ENCODE data around the gene ASB15. TPM values are rescaled to one million over a fixed set of nuclear protein-coding genes. Genes with fewer than 3 reads are reported as not detected.

Gene ASB15
- total and polyA plus RNA-seq, 2 of the 4 experiments (the other 2 are of a cell fraction) = not detected

DNA sequence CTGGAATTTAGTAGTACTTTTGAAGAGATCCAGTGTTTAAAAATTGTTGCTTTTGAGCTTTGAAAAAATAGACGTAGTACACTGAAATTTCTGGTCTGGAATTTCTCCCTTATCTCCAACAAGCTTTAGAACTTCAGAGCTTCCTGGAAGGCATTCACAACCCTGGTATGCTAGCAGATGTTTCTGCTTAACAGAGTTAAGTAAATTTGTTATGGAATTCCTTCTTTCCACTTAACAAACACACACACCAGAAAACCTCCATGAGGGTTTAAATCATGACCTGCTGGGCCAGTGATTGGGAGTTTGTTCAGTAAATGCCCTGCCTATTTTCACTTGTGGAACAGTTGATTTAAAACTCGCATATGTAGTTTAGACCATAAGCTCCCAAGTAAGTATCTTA lies 13.7 kb downstream of the ASB15 start:
- Histone ChIP-seq H3K4me2 (ENCODE audit: low read depth, low read length) (no peak overlapping the region; the same call in 1 of the 2 replicates), H2AFZ (replicated peaks; ENCODE audit: low read length, poor library complexity) (no peak overlapping the region), H2BK5ac (ENCODE audit: low read depth, low read length, poor library complexity, severe bottlenecking) (peak overlapping the region; percentile 13), H3K9me3 (ENCODE audit: control insufficient read depth, insufficient read depth, low read length) (no peaks in the 10 kb centered on the region), H3K4me1 (ENCODE audit: control insufficient read depth, insufficient read depth, low read length) (0 out of 2 replicates have a peak, but pooled peaks cover 2% of the 10 kb centered on the region), H4K20me1 (ENCODE audit: insufficient read depth, low read length) (no peaks in the 10 kb centered on the region), H3K18ac (ENCODE audit: low read depth, low read length) (no peak overlapping the region), H3K4ac (ENCODE audit: low read depth, low read length) (no peak overlapping the region), H2BK20ac (ENCODE audit: low read depth, low read length) (no peak overlapping the region), H2AK5ac (ENCODE audit: low read depth, low read length) (no peak overlapping the region), H3K23ac (ENCODE audit: low read depth, low read length) (no peak overlapping the region), H3K4me3 (ENCODE audit: insufficient read depth, low read depth, low read length) (no peak overlapping the region), H4K8ac (ENCODE audit: low read depth in 2 of 2, low read length in 2 of 2) (no peak overlapping the region), H3K79me1 (ENCODE audit: low read depth in 1 of 2, low read length in 2 of 2) (no peaks in the 10 kb centered on the region), H3K27ac (ENCODE audit: insufficient read depth, low read length) (no peak overlapping the region), H3K56ac (ENCODE audit: extremely low read depth, insufficient read depth, low read length) (no peak overlapping the region), H4K5ac (ENCODE audit: low read depth, low read length) (no peak overlapping the region), H2BK15ac (ENCODE audit: low read depth, low read length) (no peak overlapping the region), H3K9me1 (ENCODE audit: insufficient read depth, low read length) (no peaks in the 10 kb centered on the region), H3K14ac (replicated peaks; ENCODE audit: low read depth, low read length) (no peak overlapping the region), H3K9ac (ENCODE audit: low read depth, low read length) (no peak overlapping the region), H4K91ac (ENCODE audit: insufficient read depth, low read depth, low read length) (no peak overlapping the region), H3K36me3 (ENCODE audit: control insufficient read depth, insufficient read depth, low read length) (no peaks in the 10 kb centered on the region), H3K27me3 (ENCODE audit: control insufficient read depth, insufficient read depth, low read length) (peaks cover 3% of the 10 kb centered on the region; the same call in 1 of the 2 replicates), H2BK120ac (ENCODE audit: low read depth, low read length) (no peak overlapping the region), H2AK9ac (replicated peaks; ENCODE audit: low read depth, low read length, poor library complexity) (no peak overlapping the region)
- no TSS peak for BruUV-seq (replicated peaks)
- WGBS, 2 experiments (ENCODE audit: extremely low coverage in 2 of 2, insufficient read length in 1 of 2) = no CpG with 5 or more reads among the region's 2 CpGs
- ChIA-PET CTCF (interaction anchor here (1.1 to 1.9 kb wide), 3 partner anchors 9 to 257 kb away, joined by 3 to 5 read pairs (median 3); no protein-coding TSS in a partner anchor), POLR2A (ENCODE audit: unreplicated experiment) (no interaction called here)
- intact Hi-C loops (cut with micrococcal nuclease) = no loop called here
- dilution Hi-C loops (cut with HindIII; ENCODE audit: low sequenced_read_pairs, unreplicated experiment) = no loop called here
- in situ Hi-C loops (cut with MboI; ENCODE audit: low sequenced_read_pairs) = no loop called here
- TF ChIP-seq NFE2L2 (IDR thresholded peaks at IDR 0.05; ENCODE audit: low read depth, low read length) = no peak
- TF ChIP-seq SMC3 (IDR thresholded peaks at IDR 0.05; ENCODE audit: low read depth, low read length) = no peak
- no peak for TF ChIP-seq CEBPB (IDR thresholded peaks at IDR 0.05; ENCODE audit: low read depth, low read length)
- TF ChIP-seq FOS (IDR thresholded peaks at IDR 0.05; ENCODE audit: low read depth, low read length) = no peak
- TF ChIP-seq RFX5 (IDR thresholded peaks at IDR 0.05; ENCODE audit: low read depth, low read length) = no peak
- no peak for TF ChIP-seq RCOR1 (IDR thresholded peaks at IDR 0.05; ENCODE audit: insufficient replicate concordance, low read length)
- no peak for TF ChIP-seq MXI1 (IDR thresholded peaks at IDR 0.05; ENCODE audit: borderline replicate concordance, low read depth, low read length)
- TF ChIP-seq, protein P1, sequence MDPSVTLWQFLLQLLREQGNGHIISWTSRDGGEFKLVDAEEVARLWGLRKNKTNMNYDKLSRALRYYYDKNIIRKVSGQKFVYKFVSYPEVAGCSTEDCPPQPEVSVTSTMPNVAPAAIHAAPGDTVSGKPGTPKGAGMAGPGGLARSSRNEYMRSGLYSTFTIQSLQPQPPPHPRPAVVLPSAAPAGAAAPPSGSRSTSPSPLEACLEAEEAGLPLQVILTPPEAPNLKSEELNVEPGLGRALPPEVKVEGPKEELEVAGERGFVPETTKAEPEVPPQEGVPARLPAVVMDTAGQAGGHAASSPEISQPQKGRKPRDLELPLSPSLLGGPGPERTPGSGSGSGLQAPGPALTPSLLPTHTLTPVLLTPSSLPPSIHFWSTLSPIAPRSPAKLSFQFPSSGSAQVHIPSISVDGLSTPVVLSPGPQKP (IDR thresholded peaks at IDR 0.05; ENCODE audit: borderline replicate concordance, low read depth, low read length) = no peak
- TF ChIP-seq MAZ (IDR thresholded peaks at IDR 0.05; ENCODE audit: borderline replicate concordance, low read depth, low read length) = no peak
- TF ChIP-seq, protein P2, sequence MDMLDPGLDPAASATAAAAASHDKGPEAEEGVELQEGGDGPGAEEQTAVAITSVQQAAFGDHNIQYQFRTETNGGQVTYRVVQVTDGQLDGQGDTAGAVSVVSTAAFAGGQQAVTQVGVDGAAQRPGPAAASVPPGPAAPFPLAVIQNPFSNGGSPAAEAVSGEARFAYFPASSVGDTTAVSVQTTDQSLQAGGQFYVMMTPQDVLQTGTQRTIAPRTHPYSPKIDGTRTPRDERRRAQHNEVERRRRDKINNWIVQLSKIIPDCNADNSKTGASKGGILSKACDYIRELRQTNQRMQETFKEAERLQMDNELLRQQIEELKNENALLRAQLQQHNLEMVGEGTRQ (IDR thresholded peaks at IDR 0.05; ENCODE audit: low read depth, low read length) = no peak
- TF ChIP-seq BHLHE40 (IDR thresholded peaks at IDR 0.05; ENCODE audit: low read depth, low read length) = no peak
- TF ChIP-seq CHD1 (IDR thresholded peaks at IDR 0.05; ENCODE audit: low read depth, low read length) = no peak
- no peak for TF ChIP-seq RAD21 (IDR thresholded peaks at IDR 0.05; ENCODE audit: low read length)
- TF ChIP-seq MAFK (IDR thresholded peaks at IDR 0.05; ENCODE audit: low read depth, low read length) = no peak
- TF ChIP-seq, protein P3, sequence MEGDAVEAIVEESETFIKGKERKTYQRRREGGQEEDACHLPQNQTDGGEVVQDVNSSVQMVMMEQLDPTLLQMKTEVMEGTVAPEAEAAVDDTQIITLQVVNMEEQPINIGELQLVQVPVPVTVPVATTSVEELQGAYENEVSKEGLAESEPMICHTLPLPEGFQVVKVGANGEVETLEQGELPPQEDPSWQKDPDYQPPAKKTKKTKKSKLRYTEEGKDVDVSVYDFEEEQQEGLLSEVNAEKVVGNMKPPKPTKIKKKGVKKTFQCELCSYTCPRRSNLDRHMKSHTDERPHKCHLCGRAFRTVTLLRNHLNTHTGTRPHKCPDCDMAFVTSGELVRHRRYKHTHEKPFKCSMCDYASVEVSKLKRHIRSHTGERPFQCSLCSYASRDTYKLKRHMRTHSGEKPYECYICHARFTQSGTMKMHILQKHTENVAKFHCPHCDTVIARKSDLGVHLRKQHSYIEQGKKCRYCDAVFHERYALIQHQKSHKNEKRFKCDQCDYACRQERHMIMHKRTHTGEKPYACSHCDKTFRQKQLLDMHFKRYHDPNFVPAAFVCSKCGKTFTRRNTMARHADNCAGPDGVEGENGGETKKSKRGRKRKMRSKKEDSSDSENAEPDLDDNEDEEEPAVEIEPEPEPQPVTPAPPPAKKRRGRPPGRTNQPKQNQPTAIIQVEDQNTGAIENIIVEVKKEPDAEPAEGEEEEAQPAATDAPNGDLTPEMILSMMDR (conservative IDR thresholded peaks at IDR 0.05; ENCODE audit: low read depth, low read length) = no peak
- TF ChIP-seq POLR2A (IDR thresholded peaks at IDR 0.05; ENCODE audit: low read depth, low read length) = no peak
- peak; percentile 59 for DNase-seq
- ATAC-seq (ENCODE audit: low read depth) = peak; percentile 72

Data from IMR-90 (cell line).